Activated CD8-positive, alpha-beta T cell treated with anti-CD3 and anti-CD28 coated beads for 36 hours (primary cell): ENCODE data around the gene ANTXR1. TPM values are rescaled to one million over a fixed set of nuclear protein-coding genes. Genes with fewer than 3 reads are reported as not detected.

Experiments
- ATAC-seq: fragments of 200-7000 bp; cut with Tn5 transposase; one replicate; pipeline ENCODE4 v1.10.0; 2021; ENCODE audit warnings: mild to moderate bottlenecking, moderate library complexity
- CTCF ChIA-PET: fragments of 350-600 bp; sonication (Branson Sonifier 250); formaldehyde crosslinking; loops from one replicate; lab custom pipeline; 2021; ENCODE audit warnings: antibody characterized with exemption; lab: Charles Lee
- POLR2A ChIA-PET: fragments of 350-600 bp; sonication (Branson Sonifier 250); formaldehyde crosslinking; loops from one replicate; lab custom pipeline; 2021; ENCODE audit warnings: antibody characterized with exemption; lab: Charles Lee
- DNase-seq: peaks from one replicate; pipeline ENCODE4 v3.0.0-alpha.2; 2020
- H3K27ac Mint-ChIP-seq: one replicate; pipeline ENCODE4 v1.8.0; 2021; ENCODE audit warnings: mild to moderate bottlenecking, mixed read lengths
- H3K27me3 Mint-ChIP-seq: one replicate; pipeline ENCODE4 v1.8.0; 2021; ENCODE audit warnings: mixed read lengths
- H3K36me3 Mint-ChIP-seq: one replicate; pipeline ENCODE4 v1.8.0; 2021; ENCODE audit warnings: low read depth, mixed read lengths
- H3K4me1 Mint-ChIP-seq: one replicate; pipeline ENCODE4 v1.8.0; 2021; ENCODE audit warnings: low read depth, mixed read lengths
- H3K4me3 Mint-ChIP-seq: one replicate; pipeline ENCODE4 v1.8.0; 2021; ENCODE audit warnings: mild to moderate bottlenecking, moderate library complexity, mixed read lengths
- H3K9me3 Mint-ChIP-seq: one replicate; pipeline ENCODE4 v1.8.0; 2021; ENCODE audit warnings: mixed read lengths
- CTCF ChIP-seq: fragments of 200-600 bp; IDR thresholded peaks from one replicate; pipeline ENCODE4 v1.8.0; 2022; ENCODE audit warnings: antibody characterized with exemption, mild to moderate bottlenecking
- intact Hi-C: fragments of 100-400 bp; cut with micrococcal nuclease; formaldehyde crosslinking; loops from one replicate; pipeline ENCODE4 v1.10.0; 2022
- total RNA-seq, 2 experiments: library from RNA; stranded (reverse); gene quantifications; one replicate each; pipeline ENCODE4 v1.2.3, GENCODE V29; 2021

Gene ANTXR1
- total RNA-seq, 2 experiments from 2014 or later, result 0.05 to 0.09 TPM

GRCh38 chr2:69278366-69278765, 265.4 kb downstream of the ANTXR1 start:
- Mint-ChIP-seq H3K27ac (no peak overlapping the region), H3K27me3 (peaks cover 20% of the 10 kb centered on the region), H3K4me3 (no peak overlapping the region), H3K4me1 (no peaks in the 10 kb centered on the region), H3K9me3 (no peaks in the 10 kb centered on the region), H3K36me3 (no peaks in the 10 kb centered on the region)
- DNase-seq, result no peak
- ATAC-seq, result no peak
- intact Hi-C loops, result no loop called here
- ChIA-PET CTCF (no interaction called here), POLR2A (no interaction called here)
- TF ChIP-seq CTCF, result no peak

GRCh38 chr2:69279211-69279610, 266.2 kb downstream of the ANTXR1 start:
- no peaks in the 10 kb centered on the region for H3K9me3 Mint-ChIP-seq
- H3K36me3 Mint-ChIP-seq, result no peaks in the 10 kb centered on the region
- no peak overlapping the region for H3K4me3 Mint-ChIP-seq
- no peak overlapping the region for H3K27ac Mint-ChIP-seq
- TF ChIP-seq CTCF, result no peak
- CTCF ChIA-PET, result no interaction called here
- DNase-seq (no peak), ATAC-seq (no peak)
- intact Hi-C loops, result no loop called here
- H3K27me3 Mint-ChIP-seq, result peaks cover 13% of the 10 kb centered on the region
- POLR2A ChIA-PET, result no interaction called here
- H3K4me1 Mint-ChIP-seq, result no peaks in the 10 kb centered on the region

- Mint-ChIP-seq H3K9me3 (no peaks in the 10 kb centered on the region), H3K36me3 (no peaks in the 10 kb centered on the region), H3K4me3 (no peak overlapping the region), H3K27ac (no peak overlapping the region), H3K27me3 (peaks cover 9% of the 10 kb centered on the region), H3K4me1 (no peaks in the 10 kb centered on the region)
- no peak for DNase-seq
- TF ChIP-seq CTCF, result no peak
- no peak for ATAC-seq
- ChIA-PET CTCF (no interaction called here), POLR2A (no interaction called here)
- intact Hi-C loops, result no loop called here
These were observed 267.1 kb downstream of the ANTXR1 start for GRCh38 chr2:69279931-69280681.

- intact Hi-C loops, result no loop called here
These were observed 267.9 kb downstream of the ANTXR1 start for GRCh38 chr2:69280796-69281412.

More at GRCh38 chr2:69280796-69281412, 267.9 kb downstream of the ANTXR1 start:
- Mint-ChIP-seq H3K36me3 (no peaks in the 10 kb centered on the region), H3K4me3 (no peak overlapping the region), H3K27ac (no peak overlapping the region), H3K4me1 (no peaks in the 10 kb centered on the region), H3K9me3 (no peaks in the 10 kb centered on the region), H3K27me3 (peaks cover 7% of the 10 kb centered on the region)
- TF ChIP-seq CTCF, result no peak
- ATAC-seq (no peak), DNase-seq (no peak)
- ChIA-PET POLR2A (no interaction called here), CTCF (no interaction called here)
